IPS DF 19.7 (cell line): ENCODE results near the gene LSM3.

ENCODE experiments used
- DNase-seq: peaks from one replicate; pipeline ENCODE4 v3.0.0-alpha.2; 2013; ENCODE audit warnings: low read depth, low spot score

Gene LSM3

GRCh38 chr3:14178247-14179113 is at the start of gene LSM3, which contains the start of gene XPC:
Gene LSM3, plus strand, starts transcription at chr3:14178817. Its CDS starts 44 bp downstream, at chr3:14178861.
Gene XPC, minus strand, starts transcription at chr3:14178601. Its CDS starts 33 bp downstream, at chr3:14178568.
- peak; percentile 91 for DNase-seq

- no peak for DNase-seq
Measured at GRCh38 chr3:14129296-14129695, 49.3 kb upstream of the LSM3 start.

- no peak for DNase-seq
Measured at GRCh38 chr3:14130230-14130629, 48.4 kb upstream of the LSM3 start.

- no peak for DNase-seq
Measured at GRCh38 chr3:14130707-14131106, 47.9 kb upstream of the LSM3 start.

- DNase-seq: no peak
Measured at GRCh38 chr3:14131134-14131533, 47.5 kb upstream of the LSM3 start.

GRCh38 chr3:14132120-14132519 is 46.5 kb upstream of the LSM3 start:
- no peak for DNase-seq

DNA sequence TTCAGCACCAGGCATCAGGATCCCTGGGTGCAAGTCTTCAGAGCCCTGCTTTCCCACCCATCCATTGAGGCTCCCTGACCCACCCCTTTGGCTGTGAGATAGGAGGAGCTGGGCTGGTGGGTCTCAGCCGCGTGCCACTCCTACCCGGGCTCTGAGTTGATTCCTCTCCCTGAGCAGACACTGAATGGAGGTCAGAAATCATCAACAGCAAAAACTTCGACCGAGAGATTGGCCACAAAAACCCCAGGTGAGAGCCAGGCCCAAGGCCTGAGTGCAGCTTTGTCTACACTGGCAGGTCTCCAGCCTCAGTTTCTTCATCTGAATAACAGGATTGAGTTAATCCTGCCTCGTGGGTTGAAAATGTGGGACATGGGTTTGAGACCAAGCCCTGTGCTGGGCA is 45.9 kb upstream of the LSM3 start:
- no peak for DNase-seq

DNA sequence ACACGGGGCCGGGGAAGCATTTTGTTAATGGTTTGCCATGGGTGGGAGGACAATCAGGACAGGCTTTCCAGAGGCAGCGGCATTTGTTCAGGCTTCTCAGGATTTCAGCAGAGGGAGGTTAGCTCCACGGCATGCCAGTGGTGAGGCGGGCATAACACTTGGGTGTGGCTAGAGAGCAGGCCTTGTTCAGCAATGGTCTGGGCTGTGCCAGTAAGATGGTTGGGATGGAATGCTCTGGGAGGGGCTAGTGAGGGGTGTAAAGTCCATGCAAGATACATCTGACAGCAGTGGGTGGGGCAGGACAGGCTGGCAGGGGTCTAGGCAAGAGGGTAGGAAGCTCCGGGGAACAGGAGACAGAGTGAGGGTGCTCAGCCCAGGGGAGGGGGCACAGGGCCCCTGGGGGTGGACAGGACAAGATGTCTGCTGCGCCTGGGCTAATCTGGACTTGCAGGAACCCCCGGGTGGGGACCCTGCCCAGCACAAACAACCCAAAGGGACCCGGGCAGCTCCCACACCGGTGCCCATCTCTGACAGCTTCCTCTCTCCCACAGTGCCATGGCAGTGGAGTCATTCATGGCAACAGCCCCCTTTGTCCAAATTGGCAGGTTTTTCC is 45.3 kb upstream of the LSM3 start:
- DNase-seq: no peak

- no peak for DNase-seq
Measured at GRCh38 chr3:14133876-14134275, 44.7 kb upstream of the LSM3 start.

DNA sequence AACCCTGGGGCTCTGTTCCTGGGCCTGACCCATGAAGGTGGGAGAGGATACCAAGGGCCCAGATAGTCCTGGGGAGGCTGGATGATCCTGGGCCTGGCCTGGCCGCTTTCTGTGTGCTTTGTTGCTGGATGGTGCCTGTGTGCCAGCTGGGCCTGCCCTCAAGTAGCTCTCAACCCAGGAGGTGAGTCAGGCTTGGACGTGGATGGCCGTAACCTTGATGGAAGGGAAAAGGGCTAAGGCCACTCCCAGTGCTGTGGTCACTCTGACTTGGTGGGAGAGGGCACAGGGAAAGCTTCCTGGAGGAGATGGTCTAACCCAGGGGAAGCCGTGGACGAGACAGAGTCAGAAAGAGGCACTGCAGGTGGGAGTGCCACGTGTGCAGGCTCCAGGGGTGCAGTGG is 44.3 kb upstream of the LSM3 start:
- DNase-seq: no peak

GRCh38 chr3:14135581-14135980 is 43.0 kb upstream of the LSM3 start:
- DNase-seq: no peak

DNA sequence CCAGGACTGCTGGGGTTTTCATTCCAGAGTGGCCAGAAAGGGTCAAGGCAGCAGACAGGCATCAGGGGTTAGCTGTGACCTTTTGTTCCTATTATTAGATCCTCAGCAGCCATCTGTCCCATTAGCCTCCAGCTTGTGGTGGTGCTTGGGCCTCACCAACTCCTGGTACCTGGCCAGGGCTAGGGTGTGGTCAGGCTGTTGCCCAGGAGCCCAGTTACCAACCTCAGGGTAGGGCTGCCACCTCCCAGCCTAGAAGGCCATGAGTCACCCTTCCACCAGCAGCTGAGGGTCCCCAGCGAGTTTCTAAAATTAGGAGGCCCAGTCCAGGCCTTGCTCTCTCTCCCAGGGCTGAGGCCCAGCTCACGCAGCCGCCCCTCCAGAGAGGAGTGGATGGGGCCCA is 41.6 kb upstream of the LSM3 start:
- no peak for DNase-seq

DNA sequence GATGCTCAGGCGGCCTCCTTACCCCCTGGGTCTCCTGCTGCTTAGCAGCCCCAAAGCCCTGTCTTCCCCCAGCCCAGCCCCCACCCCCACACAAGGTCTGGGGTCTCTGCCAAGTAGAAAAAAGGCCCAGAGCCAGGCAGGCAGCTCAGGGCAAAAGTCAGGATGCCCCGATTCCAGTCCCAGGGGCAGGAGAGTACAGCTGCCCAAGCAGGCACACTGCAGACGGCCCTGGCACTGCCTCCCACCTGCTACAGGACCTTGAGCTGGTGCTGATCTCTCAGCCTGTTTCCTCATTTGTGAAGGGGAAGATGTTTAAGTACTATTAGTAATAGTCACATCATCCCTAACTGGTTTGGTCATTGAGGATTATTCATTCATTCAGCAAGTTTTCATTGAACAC is 41.2 kb upstream of the LSM3 start:
- DNase-seq: no peak

- DNase-seq: no peak
Measured at GRCh38 chr3:14138109-14138877, 40.3 kb upstream of the LSM3 start.

GRCh38 chr3:14138878-14139655 is 39.5 kb upstream of the LSM3 start:
- no peak for DNase-seq

DNA sequence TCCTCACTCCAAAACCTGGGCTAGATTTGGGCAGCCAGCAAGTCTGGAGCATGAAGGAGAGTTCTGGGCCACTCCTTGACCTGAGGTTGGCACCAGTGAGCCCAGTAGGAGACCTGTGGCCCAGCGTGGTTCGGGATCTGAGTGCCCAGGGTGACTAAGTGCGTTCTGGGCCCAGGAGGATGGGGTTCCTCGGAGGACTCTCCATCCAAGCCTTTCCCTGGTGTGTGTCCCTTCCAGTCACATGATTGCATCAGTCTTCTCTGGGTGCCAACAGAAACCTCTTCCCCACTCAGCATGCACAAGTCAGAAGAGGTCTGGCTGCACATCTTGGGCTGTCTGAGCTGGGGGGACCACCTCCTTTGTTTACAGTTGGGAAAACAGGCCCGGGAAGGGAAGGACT is 38.8 kb upstream of the LSM3 start:
- no peak for DNase-seq

DNA sequence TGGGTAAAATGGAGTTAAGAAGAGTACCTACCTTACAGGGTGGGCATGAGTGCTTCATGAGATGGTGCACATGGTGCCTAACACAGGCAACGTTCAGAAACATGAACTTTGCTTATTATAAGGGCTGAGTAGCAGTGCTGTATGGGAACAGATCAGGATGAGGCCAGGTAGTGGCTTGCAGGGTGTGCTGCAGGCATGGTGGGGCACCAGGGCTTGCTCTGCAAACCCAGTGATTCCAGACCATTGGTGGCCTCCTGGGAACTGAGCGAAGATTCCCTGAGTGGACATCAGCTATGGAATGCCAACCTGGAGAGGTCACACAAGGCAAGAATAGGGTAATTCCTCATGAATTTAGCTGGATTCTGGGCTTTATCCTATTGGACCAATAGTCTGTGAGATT is 37.9 kb upstream of the LSM3 start:
- no peak for DNase-seq

DNA sequence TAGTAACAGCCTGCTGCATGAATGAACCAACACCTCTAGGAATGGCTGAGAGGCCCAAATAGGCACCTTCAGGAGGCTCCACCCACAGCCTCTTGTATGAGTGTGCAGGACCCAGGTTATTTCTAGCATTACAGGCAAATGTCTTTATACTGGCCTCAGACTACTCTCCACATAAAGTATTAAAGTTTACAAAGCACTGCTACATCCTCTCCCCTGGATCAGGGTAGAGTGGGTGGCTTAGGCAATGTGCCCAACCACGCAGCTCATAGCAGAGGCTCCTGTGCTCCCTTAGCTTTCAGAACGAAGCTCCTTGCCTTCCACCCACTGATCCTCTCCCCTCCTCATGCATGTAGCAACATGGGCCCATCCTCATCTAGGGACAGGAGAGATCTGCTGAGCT is 37.5 kb upstream of the LSM3 start:
- DNase-seq: no peak

DNA sequence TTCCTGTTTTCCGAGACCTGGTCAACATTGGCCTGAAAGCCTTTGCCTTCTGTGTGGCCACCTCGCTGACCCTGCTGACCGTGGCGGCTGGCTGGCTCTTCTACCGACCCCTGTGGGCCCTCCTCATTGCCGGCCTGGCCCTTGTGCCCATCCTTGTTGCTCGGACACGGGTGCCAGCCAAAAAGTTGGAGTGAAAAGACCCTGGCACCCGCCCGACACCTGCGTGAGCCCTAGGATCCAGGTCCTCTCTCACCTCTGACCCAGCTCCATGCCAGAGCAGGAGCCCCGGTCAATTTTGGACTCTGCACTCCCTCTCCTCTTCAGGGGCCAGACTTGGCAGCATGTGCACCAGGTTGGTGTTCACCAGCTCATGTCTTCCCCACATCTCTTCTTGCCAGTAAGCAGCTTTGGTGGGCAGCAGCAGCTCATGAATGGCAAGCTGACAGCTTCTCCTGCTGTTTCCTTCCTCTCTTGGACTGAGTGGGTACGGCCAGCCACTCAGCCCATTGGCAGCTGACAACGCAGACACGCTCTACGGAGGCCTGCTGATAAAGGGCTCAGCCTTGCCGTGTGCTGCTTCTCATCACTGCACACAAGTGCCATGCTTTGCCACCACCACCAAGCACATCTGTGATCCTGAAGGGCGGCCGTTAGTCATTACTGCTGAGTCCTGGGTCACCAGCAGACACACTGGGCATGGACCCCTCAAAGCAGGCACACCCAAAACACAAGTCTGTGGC is 36.8 kb upstream of the LSM3 start:
- no peak for DNase-seq

DNA sequence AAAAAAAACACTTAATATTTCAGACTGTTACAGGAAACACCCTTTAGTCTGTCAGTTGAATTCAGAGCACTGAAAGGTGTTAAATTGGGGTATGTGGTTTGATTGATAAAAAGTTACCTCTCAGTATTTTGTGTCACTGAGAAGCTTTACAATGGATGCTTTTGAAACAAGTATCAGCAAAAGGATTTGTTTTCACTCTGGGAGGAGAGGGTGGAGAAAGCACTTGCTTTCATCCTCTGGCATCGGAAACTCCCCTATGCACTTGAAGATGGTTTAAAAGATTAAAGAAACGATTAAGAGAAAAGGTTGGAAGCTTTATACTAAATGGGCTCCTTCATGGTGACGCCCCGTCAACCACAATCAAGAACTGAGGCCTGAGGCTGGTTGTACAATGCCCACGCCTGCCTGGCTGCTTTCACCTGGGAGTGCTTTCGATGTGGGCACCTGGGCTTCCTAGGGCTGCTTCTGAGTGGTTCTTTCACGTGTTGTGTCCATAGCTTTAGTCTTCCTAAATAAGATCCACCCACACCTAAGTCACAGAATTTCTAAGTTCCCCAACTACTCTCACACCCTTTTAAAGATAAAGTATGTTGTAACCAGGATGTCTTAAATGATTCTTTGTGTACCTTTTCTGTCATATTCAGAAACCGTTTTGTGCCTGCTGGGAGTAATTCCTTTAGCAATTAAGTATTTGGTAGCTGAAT is 35.9 kb upstream of the LSM3 start:
- DNase-seq: no peak
